HepG2 (cell line): ENCODE measurements around the gene EHD4. TPM values are rescaled to one million over a fixed set of nuclear protein-coding genes. Genes with fewer than 3 reads are reported as not detected.

Experiments
- ATAC-seq: fragments of 200-7000 bp; cut with Tn5 transposase; 3 replicates; pipeline ENCODE4 v1.9.1; 2020; ENCODE audit warnings: mild to moderate bottlenecking, moderate library complexity
- BruUV-seq: library from RNA; stranded (reverse); fragments of 400-500 nt; replicated peaks from 2 replicates; lab custom pipeline; 2021; lab: Mats Ljungman, UMichigan
- CTCF ChIA-PET: fragments of 300-600 bp; formaldehyde crosslinking; extraction: SDS; loops from one replicate; lab custom pipeline; 2021; ENCODE audit warnings: low total read pairs, inconsistent platforms, low intra/inter-chr PET ratio; lab: Yijun Ruan, JAX
- POLR2A ChIA-PET: fragments of 350-600 bp; sonication (Branson Sonifier 250); formaldehyde crosslinking; loops from one replicate; lab custom pipeline; 2020; ENCODE audit warnings: antibody characterized with exemption, inconsistent platforms; lab: Yijun Ruan, JAX
- DNase-seq: peaks from one replicate; pipeline ENCODE4 v3.0.0-alpha.2; 2015; ENCODE audit warnings: low spot score
- FAIRE-seq: peaks from 3 replicates; lab custom pipeline; 2011; peaks lifted over from hg19 to GRCh38; lab: Jason Lieb, UNC
- H2AFZ ChIP-seq: one replicate; pipeline ENCODE4 v1.6.1; 2011; ENCODE audit warnings: low read length, inconsistent platforms
- H3K27ac ChIP-seq: fragments of 300-600 bp; 3 replicates; pipeline ENCODE4 v1.8.0; 2011; ENCODE audit warnings: mixed run types, mild to moderate bottlenecking, mixed read lengths, low read length, inconsistent platforms; ENCODE audit not compliant: insufficient read depth; ENCODE audit errors: extremely low read length
- H3K27me3 ChIP-seq, 2 experiments: fragments of 200-600 bp in 1 of 2; 2 replicates in 1 of 2; 3 replicates in 1 of 2; pipeline versions ENCODE4 v1.6.0 to v1.8.0; 2011; ENCODE audit warnings: low read length in 2 of 2, mild to moderate bottlenecking in 2 of 2, moderate library complexity in 2 of 2, inconsistent platforms in 1 of 2; ENCODE audit not compliant: insufficient read depth in 2 of 2, control insufficient read depth in 1 of 2
- H3K36me3 ChIP-seq, 2 experiments: fragments of 200-600 bp in 1 of 2; replicated peaks in 1 of 2; 2 replicates in 1 of 2; 3 replicates in 1 of 2; pipeline versions ENCODE4 v1.5.1 to v1.8.0; 2011; ENCODE audit warnings: low read length in 2 of 2, inconsistent platforms in 1 of 2; ENCODE audit not compliant: insufficient read depth in 2 of 2, control insufficient read depth in 1 of 2
- H3K4me1 ChIP-seq: 2 replicates; pipeline ENCODE4 v1.5.1; 2012; ENCODE audit warnings: low read length, inconsistent platforms; ENCODE audit not compliant: insufficient read depth
- H3K4me2 ChIP-seq: 2 replicates; pipeline ENCODE4 v1.6.0; 2011; ENCODE audit warnings: low read depth, low read length, inconsistent platforms
- H3K4me3 ChIP-seq, 3 experiments: fragments of 200-600 bp in 1 of 3; sonication (generic), shearing (Covaris generic) in 1 of 3; replicated peaks in 1 of 3; 2 replicates each; pipeline ENCODE4 v1.5.1; 2011 to 2016; ENCODE audit warnings: low read length in 3 of 3, inconsistent platforms in 2 of 3, low read depth in 2 of 3, mild to moderate bottlenecking in 2 of 3, control low read depth in 1 of 3, mixed read lengths in 1 of 3; ENCODE audit not compliant: insufficient read depth in 1 of 3
- H3K79me2 ChIP-seq: one replicate; pipeline ENCODE4 v1.6.1; 2011; ENCODE audit warnings: low read length, inconsistent platforms; ENCODE audit not compliant: insufficient read depth
- H3K9ac ChIP-seq: 2 replicates; pipeline ENCODE4 v1.6.0; 2011; ENCODE audit warnings: mild to moderate bottlenecking, low read depth, low read length, inconsistent platforms; ENCODE audit not compliant: insufficient read depth
- H3K9me3 ChIP-seq: 2 replicates; pipeline ENCODE4 v1.5.1; 2012; ENCODE audit warnings: mild to moderate bottlenecking, low read length
- H4K20me1 ChIP-seq: 2 replicates; pipeline ENCODE4 v1.6.0; 2011; ENCODE audit warnings: inconsistent platforms, mild to moderate bottlenecking, low read length, moderate library complexity; ENCODE audit not compliant: insufficient read depth
- BRF2 ChIP-seq: sonication (generic); formaldehyde crosslinking; IDR thresholded peaks from 2 replicates; pipeline ENCODE4 v1.8.1; 2022; ENCODE audit warnings: mild to moderate bottlenecking, missing genetic modification reagents
- DPF2 ChIP-seq: sonication (generic); formaldehyde crosslinking; IDR thresholded peaks from 2 replicates; pipeline ENCODE4 v1.4.0; 2020; ENCODE audit warnings: mild to moderate bottlenecking, low read depth, missing genetic modification reagents, borderline replicate concordance
- ETV5 ChIP-seq: IDR thresholded peaks from 2 replicates; pipeline ENCODE4 v1.6.1; 2018; ENCODE audit warnings: missing biosample characterization, missing genetic modification reagents, inconsistent platforms, borderline replicate concordance
- MEIS2 ChIP-seq: sonication (generic); formaldehyde crosslinking; IDR thresholded peaks from 2 replicates; pipeline ENCODE4 v1.9.0; 2021; ENCODE audit warnings: mild to moderate bottlenecking, missing genetic modification reagents
- NBN ChIP-seq: fragments of 450-650 bp; conservative IDR thresholded peaks from 2 replicates; pipeline ENCODE4 v1.6.1; 2017
- PRDM10 ChIP-seq: sonication (generic); formaldehyde crosslinking; IDR thresholded peaks from 2 replicates; pipeline ENCODE4 v1.4.0; 2020; ENCODE audit warnings: low read depth, missing genetic modification reagents
- SIN3A ChIP-seq: IDR thresholded peaks from 2 replicates; pipeline ENCODE4 v1.6.1; 2011; ENCODE audit warnings: low read depth, mild to moderate bottlenecking, control low read depth, low read length, borderline replicate concordance
- ZBTB21 ChIP-seq: sonication (generic); formaldehyde crosslinking; IDR thresholded peaks from 2 replicates; pipeline ENCODE4 v1.4.0; 2020; ENCODE audit warnings: missing genetic modification reagents
- ZFP36L2 ChIP-seq: sonication (generic); formaldehyde crosslinking; IDR thresholded peaks from 2 replicates; pipeline ENCODE4 v1.4.0; 2020; ENCODE audit warnings: missing genetic modification reagents
- ZHX1 ChIP-seq: sonication (generic); formaldehyde crosslinking; IDR thresholded peaks from 2 replicates; pipeline ENCODE4 v1.8.1; 2022; ENCODE audit warnings: low read depth, mild to moderate bottlenecking, missing genetic modification reagents
- ZNF12 ChIP-seq: sonication (generic); formaldehyde crosslinking; IDR thresholded peaks from 2 replicates; pipeline ENCODE4 v1.5.0; 2020; ENCODE audit warnings: missing genetic modification reagents
- ZNF136 ChIP-seq: sonication (generic); formaldehyde crosslinking; IDR thresholded peaks from 2 replicates; pipeline ENCODE4 v1.8.1; 2022; ENCODE audit warnings: low read depth, mild to moderate bottlenecking, moderate library complexity, missing genetic modification reagents
- ZNF776 ChIP-seq: sonication (generic); formaldehyde crosslinking; IDR thresholded peaks from 2 replicates; pipeline ENCODE4 v1.4.0; 2020; ENCODE audit warnings: mild to moderate bottlenecking, missing genetic modification reagents
- WGBS: methylation state at CpG from one replicate; pipeline ENCODE4 v1.1.6; 2017; ENCODE audit warnings: low lambda C conversion rate; 5-methylcytosine and 5-hydroxymethylcytosine counted together
- in situ Hi-C: cut with HindIII; loops from 2 replicates; pipeline ENCODE4 v1.10.0; 2017; ENCODE audit warnings: low pct_unique_long_range_greater_than_20kb; ENCODE audit not compliant: extremely low pct_ligation_motif_present
- intact Hi-C: fragments of 100-400 bp; cut with micrococcal nuclease; formaldehyde crosslinking; loops from one replicate; pipeline ENCODE4 v1.10.0; 2022; ENCODE audit not compliant: unreplicated experiment
- polyA plus RNA-seq, 8 experiments: library from polyadenylated mRNA; depleted of rRNA in 3 of 8; stranded (reverse) in 7 of 8; unstranded in 1 of 8; fragments of >200 nt; fragmentation: Illumina TruSeq in 4 of 8; extraction: Trizol in 4 of 8; gene quantifications; 2 replicates each; pipeline versions ENCODE4 v1.2.1 to v1.2.3, GENCODE V29; 2011 to 2016; ENCODE audit warnings: low read depth in 4 of 8, missing spikeins in 1 of 8, mixed read lengths in 1 of 8; ENCODE audit not compliant: insufficient read depth in 1 of 8
- total RNA-seq, 5 experiments: library from RNA; depleted of rRNA; stranded (reverse); fragments of >200 nt; fragmentation: Illumina TruSeq; extraction: Trizol; gene quantifications; 2 replicates each; pipeline ENCODE4 v1.2.3, GENCODE V29; 2016; ENCODE audit warnings: low read depth in 1 of 5
- TF ChIP-seq, protein P1 (sequence below): sonication (generic); formaldehyde crosslinking; IDR thresholded peaks from 2 replicates; pipeline ENCODE4 v1.5.0; 2020; ENCODE audit warnings: missing genetic modification reagents, mild to moderate bottlenecking, borderline replicate concordance

The EHD4 gene
- total and polyA plus RNA-seq, 2 of the 13 experiments (the other 11 are each of a cell fraction or from before 2014, with no cell fraction given): 3.1 to 4.8 TPM

DNA sequence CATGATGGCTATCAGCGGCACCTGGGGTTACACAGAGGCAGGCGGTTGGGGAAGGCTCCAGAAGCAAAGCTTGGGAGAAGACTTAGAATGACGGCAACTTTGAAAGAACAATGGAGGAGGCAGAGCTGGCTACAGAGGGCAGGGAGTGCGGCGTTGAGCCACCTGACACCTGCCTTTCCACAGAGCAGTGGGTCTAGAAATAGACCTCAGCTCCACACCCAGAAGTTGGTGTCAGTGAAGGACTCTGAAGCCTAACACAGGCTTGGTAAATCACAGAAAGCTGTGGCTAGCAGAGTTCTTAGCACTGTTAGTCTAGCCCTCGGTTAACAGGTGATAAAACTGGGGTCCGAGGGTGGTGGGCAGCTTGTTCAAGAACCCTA is 23.1 kb upstream of the EHD4 start:
- intact Hi-C loops: no loop called here
- BruUV-seq: no TSS peak
- ATAC-seq (no peak), FAIRE-seq (no peak)
- CTCF ChIA-PET: no interaction called here
- 84% methylated on average over 4 of the region's 7 CpGs for WGBS
- no peak overlapping the region for H2AFZ ChIP-seq
- peaks cover 5 to 40% of the 10 kb centered on the region in 2 experiments; a peak in 3 of 5 replicates for H3K27me3 ChIP-seq
- no peak overlapping the region for H3K4me3 ChIP-seq
- no peak overlapping the region for H3K4me2 ChIP-seq
- H3K79me2 ChIP-seq: no peaks in the 10 kb centered on the region
- no peak for TF ChIP-seq SIN3A
- TF ChIP-seq PRDM10 (CRISPR knock-in tag): no peak
- no peak for TF ChIP-seq DPF2 (CRISPR knock-in tag)
- no peak for TF ChIP-seq ZNF776
- no peak for TF ChIP-seq ZFP36L2 (CRISPR knock-in tag)
- TF ChIP-seq MEIS2 (CRISPR knock-in tag): no peak
- no peak for TF ChIP-seq ZNF12 (CRISPR knock-in tag)
- TF ChIP-seq, protein P1, sequence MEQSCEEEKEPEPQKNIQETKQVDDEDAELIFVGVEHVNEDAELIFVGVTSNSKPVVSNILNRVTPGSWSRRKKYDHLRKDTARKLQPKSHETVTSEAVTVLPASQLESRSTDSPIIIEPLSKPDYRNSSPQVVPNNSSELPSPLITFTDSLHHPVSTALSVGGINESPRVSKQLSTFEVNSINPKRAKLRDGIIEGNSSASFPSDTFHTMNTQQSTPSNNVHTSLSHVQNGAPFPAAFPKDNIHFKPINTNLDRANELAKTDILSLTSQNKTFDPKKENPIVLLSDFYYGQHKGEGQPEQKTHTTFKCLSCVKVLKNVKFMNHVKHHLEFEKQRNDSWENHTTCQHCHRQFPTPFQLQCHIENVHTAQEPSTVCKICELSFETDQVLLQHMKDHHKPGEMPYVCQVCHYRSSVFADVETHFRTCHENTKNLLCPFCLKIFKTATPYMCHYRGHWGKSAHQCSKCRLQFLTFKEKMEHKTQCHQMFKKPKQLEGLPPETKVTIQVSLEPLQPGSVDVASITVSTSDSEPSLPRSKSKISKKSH (CRISPR knock-in tag): no peak
- TF ChIP-seq NBN: no peak
- TF ChIP-seq ETV5 (CRISPR knock-in tag): no peak
- no peak for TF ChIP-seq BRF2 (CRISPR knock-in tag)
- no peak for TF ChIP-seq ZNF136 (CRISPR knock-in tag)
- no peak for TF ChIP-seq ZBTB21 (CRISPR knock-in tag)
- no peak for TF ChIP-seq ZHX1
- TF ChIP-seq, all 625 proteins: peak for 0
- Histone ChIP-seq H3K27ac (no peak overlapping the region), H3K36me3 (no peaks in the 10 kb centered on the region), H3K4me1 (peaks cover 9% of the 10 kb centered on the region; the same call in 1 of the 2 replicates), H3K9ac (no peak overlapping the region), H3K9me3 (no peaks in the 10 kb centered on the region), H4K20me1 (no peaks in the 10 kb centered on the region)
- POLR2A ChIA-PET: no interaction called here
- in situ Hi-C loops: no loop called here
- no peak for DNase-seq
